Measurements from ENCODE around the gene HEATR5B. TPM values are rescaled to one million over a fixed set of nuclear protein-coding genes. Genes with fewer than 3 reads are reported as not detected.
A peak's percentile ranks its signal among the peaks of the same experiment; 100 is the strongest.

Gene HEATR5B
- total and polyA plus RNA-seq, 7 donors = 3.0 to 6.9 (median 5.4) TPM

- Histone ChIP-seq H3K27me3 (ENCODE audit: insufficient read depth in 3 of 3, low read length in 2 of 3) (no peaks in the 10 kb centered on the region), H3K27ac (no peak overlapping the region), H3K9me3 (peaks cover 2% of the 10 kb centered on the region), H3K4me3 (no peak overlapping the region), H3K36me3 (ENCODE audit: insufficient read depth in 1 of 2, low read depth in 1 of 2) (peaks cover 0 to 19% of the 10 kb centered on the region in 2 donors), H3K4me1 (no peaks in the 10 kb centered on the region)
- TF ChIP-seq CTCF (IDR thresholded peaks at IDR 0.05) = no peak
- ATAC-seq (no peak), DNase-seq (no peak)
- intact Hi-C loops (cut with DNase I) = no loop called here
- 75 to 93% (median 85%) methylated on average over 2 of the region's 2 CpGs for WGBS, 3 donors
Measured at GRCh38 chr2:36976065-36976464, 108.1 kb downstream of the HEATR5B start.

GRCh38 chr2:36975306-36975705 is 108.9 kb downstream of the HEATR5B start:
- DNase-seq (no peak), ATAC-seq (no peak)
- no peaks in the 10 kb centered on the region for H3K4me1 ChIP-seq
- H3K9me3 ChIP-seq = peaks cover 2% of the 10 kb centered on the region
- intact Hi-C loops (cut with DNase I) = no loop called here
- no peak overlapping the region for H3K27ac ChIP-seq
- no peak for TF ChIP-seq CTCF (IDR thresholded peaks at IDR 0.05)
- peaks cover 0 to 14% of the 10 kb centered on the region in 2 donors for H3K36me3 ChIP-seq (ENCODE audit: insufficient read depth in 1 of 2, low read depth in 1 of 2)
- no peak overlapping the region for H3K4me3 ChIP-seq
- no peaks in the 10 kb centered on the region for H3K27me3 ChIP-seq (ENCODE audit: insufficient read depth in 3 of 3, low read length in 2 of 3)
- 87 to 90% (median 90%) methylated on average over 8 of the region's 8 CpGs for WGBS, 3 donors

- no peaks in the 10 kb centered on the region for H3K4me1 ChIP-seq
- H3K27ac ChIP-seq = no peak overlapping the region
- no peaks in the 10 kb centered on the region for H3K36me3 ChIP-seq (ENCODE audit: insufficient read depth in 1 of 2, low read depth in 1 of 2)
- 71 to 82% (median 77%) methylated on average over 2 of the region's 2 CpGs for WGBS, 3 donors
- TF ChIP-seq CTCF (IDR thresholded peaks at IDR 0.05) = no peak
- H3K27me3 ChIP-seq (ENCODE audit: insufficient read depth in 3 of 3, low read length in 2 of 3) = no peaks in the 10 kb centered on the region
- DNase-seq (no peak), ATAC-seq (no peak)
- intact Hi-C loops (cut with DNase I) = no loop called here
- H3K4me3 ChIP-seq = no peak overlapping the region
- H3K9me3 ChIP-seq = no peaks in the 10 kb centered on the region
Measured at GRCh38 chr2:36973320-36973719, 110.9 kb downstream of the HEATR5B start.

- no peak for ATAC-seq
- no peak for DNase-seq
- Histone ChIP-seq H3K27ac (no peak overlapping the region), H3K4me3 (no peak overlapping the region), H3K27me3 (ENCODE audit: insufficient read depth in 3 of 3, low read length in 2 of 3) (no peaks in the 10 kb centered on the region), H3K4me1 (peaks cover 9% of the 10 kb centered on the region), H3K9me3 (no peaks in the 10 kb centered on the region), H3K36me3 (ENCODE audit: insufficient read depth in 1 of 2, low read depth in 1 of 2) (no peaks in the 10 kb centered on the region)
- intact Hi-C loops (cut with DNase I) = no loop called here
- no peak for TF ChIP-seq CTCF (IDR thresholded peaks at IDR 0.05)
Measured at GRCh38 chr2:36971990-36972389, 112.2 kb downstream of the HEATR5B start.

- Histone ChIP-seq H3K27me3 (ENCODE audit: insufficient read depth in 3 of 3, low read length in 2 of 3) (no peaks in the 10 kb centered on the region), H3K36me3 (ENCODE audit: insufficient read depth in 1 of 2, low read depth in 1 of 2) (no peaks in the 10 kb centered on the region), H3K4me3 (peak overlapping the region; percentile 89), H3K9me3 (no peaks in the 10 kb centered on the region), H3K27ac (peak overlapping the region; percentile 92), H3K4me1 (peaks cover 22% of the 10 kb centered on the region)
- TF ChIP-seq CTCF (IDR thresholded peaks at IDR 0.05) = no peak
- intact Hi-C loops (cut with DNase I) = no loop called here
- DNase-seq (no peak), ATAC-seq (peak in 1 of 4 donors; percentile 3)
- 16 to 24% (median 23%) methylated on average over 15 of the region's 15 CpGs for WGBS, 3 donors
Measured at GRCh38 chr2:36967236-36967876, 116.8 kb downstream of the HEATR5B start.

All from psoas muscle (tissue), 8 donors.